A549 (cell line): ENCODE data around the gene GSTM1. TPM values are rescaled to one million over a fixed set of nuclear protein-coding genes. Genes with fewer than 3 reads are reported as not detected.

ENCODE experiments used
- ATAC-seq, 2 experiments: fragments of 200-7000 bp in 1 of 2; fragments of >200 bp in 1 of 2; cut with Nextera tagmentation in 1 of 2; cut with Tn5 transposase in 1 of 2; 3 replicates each; pipeline versions ENCODE4 v1.8.0 to v1.9.1; 2018 to 2020; ENCODE audit warnings: mild to moderate bottlenecking in 1 of 2, moderate library complexity in 1 of 2
- CTCF ChIA-PET: fragments of 300-600 bp; sonication (Branson Sonifier 250); formaldehyde crosslinking; extraction: SDS; loops from one replicate; lab custom pipeline; 2021; ENCODE audit warnings: antibody characterized with exemption, inconsistent platforms; lab: Yijun Ruan, JAX
- POLR2A ChIA-PET: fragments of 350-600 bp; formaldehyde crosslinking; extraction: SDS; loops from one replicate; lab custom pipeline; 2021; ENCODE audit warnings: antibody characterized with exemption, inconsistent platforms; lab: Yijun Ruan, JAX
- DNase-seq, 2 experiments: peaks; one replicate each; pipeline versions ENCODE4 v3.0.0 to v3.0.0-alpha.2; 2011 to 2016; ENCODE audit warnings: low read depth in 1 of 2, low spot score in 1 of 2
- FAIRE-seq: peaks from 2 replicates; lab custom pipeline; 2011; peaks lifted over from hg19 to GRCh38; lab: Jason Lieb, UNC
- H3K27ac ChIP-seq, 2 experiments: fragments of >200 bp; sonication (Bioruptor Twin); formaldehyde crosslinking; 3 replicates each; pipeline ENCODE4 v1.5.1; 2016 to 2017
- H3K4me1 ChIP-seq: fragments of >200 bp; sonication (Bioruptor Twin); formaldehyde crosslinking; 3 replicates; pipeline ENCODE4 v1.6.1; 2016
- H3K4me2 ChIP-seq: fragments of >200 bp; sonication (Bioruptor Twin); formaldehyde crosslinking; 3 replicates; pipeline ENCODE4 v1.6.1; 2016
- H3K4me3 ChIP-seq: fragments of >200 bp; sonication (Bioruptor Twin); formaldehyde crosslinking; 3 replicates; pipeline ENCODE4 v1.5.1; 2016
- H3K9me3 ChIP-seq: fragments of >200 bp; sonication (Bioruptor Twin); formaldehyde crosslinking; 3 replicates; pipeline ENCODE4 v1.6.1; 2016
- CBX8 ChIP-seq: fragments of 200-600 bp; sonication (generic); IDR thresholded peaks from 2 replicates; pipeline ENCODE4 v1.6.1; 2016
- CTCF ChIP-seq: fragments of >200 bp; sonication (Bioruptor Twin); formaldehyde crosslinking; IDR thresholded peaks from 3 replicates; pipeline ENCODE4 v1.5.1; 2016
- EHF ChIP-seq: fragments of 250-450 bp; sonication (Bioruptor Pico); IDR thresholded peaks from 2 replicates; pipeline ENCODE4 v1.5.0; 2020; ENCODE audit warnings: mild to moderate bottlenecking
- FOSL2 ChIP-seq, 2 experiments: fragments of 450-650 bp in 1 of 2; fragments of >200 bp in 1 of 2; sonication (Bioruptor Twin) in 1 of 2; formaldehyde crosslinking; IDR thresholded peaks; 2 replicates each; pipeline versions ENCODE4 v1.5.0 to v1.6.1; 2016 to 2020; ENCODE audit warnings: mild to moderate bottlenecking in 1 of 2, moderate library complexity in 1 of 2
- FOXS1 ChIP-seq: fragments of 250-450 bp; sonication (Bioruptor Pico); IDR thresholded peaks from 2 replicates; pipeline ENCODE4 v1.5.0; 2020; ENCODE audit warnings: mild to moderate bottlenecking, moderate library complexity
- GATA3 ChIP-seq: IDR thresholded peaks from 2 replicates; pipeline ENCODE4 v1.6.1; 2012; ENCODE audit warnings: borderline replicate concordance
- HES2 ChIP-seq: fragments of >200 bp; sonication (Bioruptor Twin); formaldehyde crosslinking; IDR thresholded peaks from 2 replicates; pipeline ENCODE4 v1.6.1; 2016
- HMGXB4 ChIP-seq: fragments of 250-450 bp; sonication (Bioruptor Pico); IDR thresholded peaks from 2 replicates; pipeline ENCODE4 v1.5.0; 2021; ENCODE audit warnings: mild to moderate bottlenecking, moderate library complexity, borderline replicate concordance
- HOXA7 ChIP-seq: fragments of 250-450 bp; sonication (Bioruptor Pico); IDR thresholded peaks from 2 replicates; pipeline ENCODE4 v1.5.0; 2020; ENCODE audit warnings: mild to moderate bottlenecking, moderate library complexity
- HOXB13 ChIP-seq: fragments of 250-450 bp; sonication (Bioruptor Pico); IDR thresholded peaks from 2 replicates; pipeline ENCODE4 v1.5.0; 2020; ENCODE audit warnings: low read depth, mild to moderate bottlenecking, moderate library complexity
- JUN ChIP-seq, 2 experiments: fragments of >200 bp; sonication (Bioruptor Twin); formaldehyde crosslinking; IDR thresholded peaks; 2 replicates in 1 of 2; 3 replicates in 1 of 2; pipeline ENCODE4 v1.6.1; 2016 to 2017
- MAX ChIP-seq: IDR thresholded peaks from 2 replicates; pipeline ENCODE4 v1.6.1; 2012
- MAZ ChIP-seq: fragments of 150-350 bp; IDR thresholded peaks from 2 replicates; pipeline ENCODE4 v1.6.1; 2014; ENCODE audit warnings: antibody characterized with exemption, low read depth, low read length, borderline replicate concordance
- MYC ChIP-seq: IDR thresholded peaks from 2 replicates; pipeline ENCODE4 v1.6.1; 2012; ENCODE audit warnings: mild to moderate bottlenecking, inconsistent platforms, low read length, improper control_type of control experiment, borderline replicate concordance
- NFE2L2 ChIP-seq: fragments of 150-350 bp; conservative IDR thresholded peaks from 2 replicates; pipeline ENCODE4 v1.6.1; 2014; ENCODE audit warnings: low read length
- NPAS2 ChIP-seq: fragments of 250-450 bp; sonication (Bioruptor Pico); IDR thresholded peaks from 2 replicates; pipeline ENCODE4 v1.8.0; 2022; ENCODE audit warnings: mild to moderate bottlenecking, moderate library complexity, borderline replicate concordance
- POLR2A ChIP-seq: IDR thresholded peaks from 2 replicates; pipeline ENCODE4 v1.6.1; 2012; ENCODE audit warnings: mild to moderate bottlenecking, low read length
- POLR2AphosphoS2 ChIP-seq: conservative IDR thresholded peaks from 2 replicates; pipeline ENCODE4 v1.6.1; 2012; ENCODE audit warnings: low read length, improper control_type of control experiment, inconsistent platforms
- RAD21 ChIP-seq, 2 experiments: fragments of >200 bp in 1 of 2; sonication (Bioruptor Twin) in 1 of 2; formaldehyde crosslinking in 1 of 2; IDR thresholded peaks in 1 of 2; conservative IDR thresholded peaks in 1 of 2; 2 replicates in 1 of 2; 3 replicates in 1 of 2; pipeline ENCODE4 v1.6.1; 2012 to 2018; ENCODE audit warnings: inconsistent platforms in 1 of 2
- RARB ChIP-seq: fragments of 250-450 bp; sonication (Bioruptor Pico); IDR thresholded peaks from 2 replicates; pipeline ENCODE4 v1.8.0; 2021; ENCODE audit warnings: mild to moderate bottlenecking, moderate library complexity
- RCOR1 ChIP-seq: fragments of 150-350 bp; IDR thresholded peaks from 2 replicates; pipeline ENCODE4 v1.6.1; 2014; ENCODE audit warnings: antibody characterized with exemption, low read length, low read depth
- RFX5 ChIP-seq: fragments of 450-650 bp; IDR thresholded peaks from 2 replicates; pipeline ENCODE4 v1.7.1; 2014; ENCODE audit warnings: antibody characterized with exemption, mild to moderate bottlenecking, moderate library complexity
- RNF2 ChIP-seq: fragments of 200-600 bp; sonication (generic); IDR thresholded peaks from 2 replicates; pipeline ENCODE4 v1.6.1; 2016; ENCODE audit warnings: low read depth, mild to moderate bottlenecking, antibody characterized with exemption, moderate library complexity, borderline replicate concordance
- TP53 ChIP-seq: fragments of 250-450 bp; sonication (Bioruptor Pico); IDR thresholded peaks from 2 replicates; pipeline ENCODE4 v1.5.0; 2021; ENCODE audit warnings: mild to moderate bottlenecking, moderate library complexity
- USF2 ChIP-seq: fragments of 450-650 bp; IDR thresholded peaks from 2 replicates; pipeline ENCODE4 v1.6.1; 2014; ENCODE audit warnings: antibody characterized with exemption
- ZNF302 ChIP-seq: fragments of 250-450 bp; sonication (Bioruptor Pico); IDR thresholded peaks from 2 replicates; pipeline ENCODE4 v1.9.0; 2021; ENCODE audit warnings: inconsistent platforms, mild to moderate bottlenecking, moderate library complexity
- WGBS: methylation state at CpG from one replicate; pipeline ENCODE4 v1.1.6; 2017; ENCODE audit errors: missing lambda C conversion rate; 5-methylcytosine and 5-hydroxymethylcytosine counted together
- polyA plus RNA-seq, 4 experiments: library from polyadenylated mRNA; depleted of rRNA in 3 of 4; stranded (reverse); fragments of >200 nt; fragmentation: RNase III in 1 of 4; extraction: RNeasy Plus Mini Kit Qiagen cat#74134 plus additional on column Dnase treatment in 1 of 4; gene quantifications; 2 replicates in 3 of 4; 3 replicates in 1 of 4; pipeline ENCODE4 v1.2.3, GENCODE V29; 2011 to 2017

Gene GSTM1
- polyA plus RNA-seq, 2 of the 4 experiments (the other 2 are of a cell fraction) = not detected

- H3K4me2 ChIP-seq = no peak overlapping the region
- no peak overlapping the region for H3K4me3 ChIP-seq
- no peak overlapping the region for H3K27ac ChIP-seq
- 58% methylated on average over 6 of the region's 9 CpGs for WGBS
- no peak for DNase-seq
- no peak for TF ChIP-seq MYC
- TF ChIP-seq POLR2AphosphoS2 = no peak
- no peak for TF ChIP-seq ZNF302 (CRISPR knock-in tag)
- no peak for TF ChIP-seq MAX
- no peak for TF ChIP-seq POLR2A
- TF ChIP-seq EHF (CRISPR knock-in tag) = no peak
- no peak for TF ChIP-seq RNF2
- no peak for TF ChIP-seq NPAS2
- no peak for TF ChIP-seq TP53 (CRISPR knock-in tag)
- no peak for TF ChIP-seq RCOR1
- no peak for ATAC-seq
- no peaks in the 10 kb centered on the region for H3K9me3 ChIP-seq
- POLR2A ChIA-PET = interaction anchor here (0.9 to 2.2 kb wide), 3 partner anchors 91 to 100 kb away, joined by 4 to 20 read pairs (median 7); partner anchors contain the start of gene GNAI3
- H3K4me1 ChIP-seq = peaks cover 34% of the 10 kb centered on the region
- CTCF ChIA-PET = interaction anchor here (0.8 to 21.4 kb wide), 26 partner anchors 10 to 467 kb away, joined by 3 to 295 read pairs (median 6); partner anchors contain the start of genes AHCYL1, EPS8L3 and GSTM4
- FAIRE-seq = no peak
Measured at GRCh38 chr1:109639063-109639840, 48.4 kb upstream of the GSTM1 start.

- TF ChIP-seq POLR2AphosphoS2 (no peak), FOSL2 (IDR thresholded peaks at IDR 0.05) (no peak), FOSL2 (CRISPR knock-in tag; IDR thresholded peaks at IDR 0.05) (no peak), CTCF (no peak), HES2 (no peak), GATA3 (no peak), RNF2 (no peak), RAD21 (conservative IDR thresholded peaks at IDR 0.05 in 1 of 2, IDR thresholded peaks at IDR 0.05 in 1 of 2) (no peak), HMGXB4 (CRISPR knock-in tag) (no peak), CBX8 (no peak), HOXB13 (CRISPR knock-in tag) (no peak), FOXS1 (CRISPR knock-in tag) (no peak), USF2 (no peak), JUN (IDR thresholded peaks at IDR 0.05) (no peak), RFX5 (no peak), RARB (CRISPR knock-in tag) (no peak), NPAS2 (no peak), HOXA7 (CRISPR knock-in tag) (no peak), NFE2L2 (no peak), MAZ (no peak)
- FAIRE-seq (no peak), DNase-seq (no peak), ATAC-seq (peak; percentile 9 to 11; a peak in 3 of 6 replicates)
- WGBS = 31% methylated on average over 4 of the region's 6 CpGs
- ChIA-PET POLR2A (interaction anchor here (0.9 to 2.2 kb wide), 5 partner anchors 92 to 344 kb away, joined by 3 to 20 read pairs (median 4); partner anchors contain the start of genes AHCYL1 and GNAI3), CTCF (interaction anchor here (0.6 to 21.4 kb wide), 36 partner anchors 10 to 385 kb away, joined by 3 to 295 read pairs (median 5); partner anchors contain the start of genes AHCYL1, EPS8L3, GNAI3 and GSTM4)
- H3K9me3 ChIP-seq = no peaks in the 10 kb centered on the region
- H3K27ac ChIP-seq = no peak overlapping the region
- no peak overlapping the region for H3K4me3 ChIP-seq
- H3K4me2 ChIP-seq = no peak overlapping the region
- H3K4me1 ChIP-seq = peaks cover 29% of the 10 kb centered on the region
Measured at GRCh38 chr1:109639841-109640184, 47.8 kb upstream of the GSTM1 start.
